ENCODE data around the gene IPMK. TPM values are rescaled to one million over a fixed set of nuclear protein-coding genes. Genes with fewer than 3 reads are reported as not detected.

The IPMK gene
- total and polyA plus RNA-seq, 2 of the 8 experiments (the other 6 are each of a cell fraction or from before 2014, with no cell fraction given): 1.3 to 7.8 TPM

- no peak overlapping the region; a peak in 1 of 7 replicates for H3K9ac ChIP-seq (replicated peaks in 1 of 4; ENCODE audit: extremely low read depth in 1 of 4, low read depth in 3 of 4, low read length in 3 of 4)
- H2BK20ac ChIP-seq (ENCODE audit: low read length): no peak overlapping the region
- no peaks in the 10 kb centered on the region for H3K36me3 ChIP-seq (ENCODE audit: control insufficient read depth in 2 of 4, insufficient read depth in 4 of 4, low read length in 3 of 4)
- DNase-seq (ENCODE audit: low read depth in 1 of 2, low spot score in 2 of 2) (no peak), FAIRE-seq (no peak)
- no peak overlapping the region; the same call in 1 of the 2 replicates for H2BK12ac ChIP-seq (ENCODE audit: low read depth, low read length)
- peak overlapping the region; percentile 83 to 96 for H3K4me2 ChIP-seq (ENCODE audit: insufficient read depth in 1 of 2, low read depth in 2 of 2, low read length in 2 of 2)
- no peak overlapping the region for H2AK5ac ChIP-seq (ENCODE audit: low read depth, low read length)
- no peaks in the 10 kb centered on the region for H4K20me1 ChIP-seq (replicated peaks in 1 of 2; ENCODE audit: control insufficient read depth in 1 of 2, insufficient read depth in 2 of 2, low read length in 2 of 2)
- H3K9me3 ChIP-seq (ENCODE audit: insufficient read depth in 2 of 2, low read depth in 1 of 2, low read length in 1 of 2): no peaks in the 10 kb centered on the region
- peaks cover 0 to 56% of the 10 kb centered on the region in 2 experiments; a peak in 3 of 4 replicates for H3K79me2 ChIP-seq (ENCODE audit: control insufficient read depth in 1 of 2, insufficient read depth in 2 of 2, low read length in 2 of 2)
- H4K8ac ChIP-seq (ENCODE audit: extremely low read depth, insufficient read depth, low read length): no peak overlapping the region
- no peak overlapping the region for H3K27ac ChIP-seq (ENCODE audit: low read depth, low read length)
- H3K23ac ChIP-seq (ENCODE audit: insufficient read length): no peak overlapping the region
- 28% methylated on average over 14 of the region's 14 CpGs; no CpG with 5 or more reads in 1 of the 2 experiments for WGBS, 2 experiments (ENCODE audit: extremely low coverage in 1 of 2, insufficient coverage in 1 of 2, insufficient read length in 1 of 2, insufficient replicate concordance in 2 of 2, low coverage in 1 of 2, low lambda C conversion rate in 2 of 2, missing lambda C conversion rate in 1 of 2)
- TF ChIP-seq HDAC6 (IDR thresholded peaks at IDR 0.05; ENCODE audit: low read depth, low read length) (no peak), FOSL1 (IDR thresholded peaks at IDR 0.05; ENCODE audit: insufficient read depth, low read depth, low read length) (no peak), TBP (IDR thresholded peaks at IDR 0.05; ENCODE audit: low read depth, low read length) (no peak), MAFK (IDR thresholded peaks at IDR 0.05; ENCODE audit: low read depth, low read length) (no peak), ASH2L (IDR thresholded peaks at IDR 0.05; ENCODE audit: low read length) (no peak)
- H3K56ac ChIP-seq (replicated peaks; ENCODE audit: insufficient read length, low read depth, low read length): no peak overlapping the region
- H4K91ac ChIP-seq (replicated peaks; ENCODE audit: insufficient read length, low read length): no peak overlapping the region
- H2BK120ac ChIP-seq (replicated peaks; ENCODE audit: low read depth, low read length): no peak overlapping the region
- H3K4ac ChIP-seq (replicated peaks; ENCODE audit: insufficient read length, low read depth, low read length): no peak overlapping the region
- H2AFZ ChIP-seq (ENCODE audit: low read length): no peak overlapping the region
- H3K23me2 ChIP-seq (ENCODE audit: low read depth, low read length): peaks cover 19% of the 10 kb centered on the region
- H3K79me1 ChIP-seq (ENCODE audit: low read depth, low read length): no peaks in the 10 kb centered on the region; the same call in 1 of the 2 replicates
- peaks cover 0 to 10% (median 1%) of the 10 kb centered on the region in 4 experiments; a peak in 3 of 7 replicates for H3K4me1 ChIP-seq (replicated peaks in 1 of 4; ENCODE audit: control insufficient read depth in 3 of 4, insufficient read depth in 4 of 4, low read length in 3 of 4)
- no peak overlapping the region for H3K14ac ChIP-seq (ENCODE audit: insufficient read length)
- no peak overlapping the region; the same call in 1 of the 2 replicates for H3K18ac ChIP-seq (ENCODE audit: extremely low read depth, low read length)
- H4K5ac ChIP-seq (ENCODE audit: insufficient read length, low read depth, low read length): no peak overlapping the region
- 0 out of 7 replicates have a peak, but pooled peaks cover 0 to 5% (median 1%) of the 10 kb centered on the region in 4 experiments for H3K27me3 ChIP-seq (replicated peaks in 1 of 4; ENCODE audit: control insufficient read depth in 3 of 4, extremely low read depth in 1 of 4, insufficient read depth in 3 of 4, low read length in 3 of 4)
- ChIA-PET CTCF (ENCODE audit: partially characterized antibody) (no interaction called here), POLR2A (ENCODE audit: partially characterized antibody) (interaction anchor here (1.3 kb wide), 1 partner anchor 120 kb away, joined by 3 read pairs; no protein-coding TSS in a partner anchor)
- no peak overlapping the region for H2BK5ac ChIP-seq (ENCODE audit: low read depth, low read length)
- H3K4me3 ChIP-seq (ENCODE audit: extremely low read depth in 1 of 4, insufficient read depth in 2 of 4, low read depth in 3 of 4, low read length in 4 of 4): peak overlapping the region; percentile 69 to 94 (median 80); a peak in 6 of 8 replicates
- H2BK15ac ChIP-seq (ENCODE audit: low read length): no peak overlapping the region
Observed at GRCh38 chr10:58266003-58266825, 1.5 kb downstream of the IPMK start.

All from H1 (cell line).